Smooth muscle cell (in vitro differentiated cells): ENCODE measurements around the gene PHACTR4. TPM values are rescaled to one million over a fixed set of nuclear protein-coding genes. Genes with fewer than 3 reads are reported as not detected.

Experiments
- DNase-seq: peaks from one replicate; lab custom pipeline; 2025; ENCODE audit not compliant: unreplicated experiment; lab: John Stamatoyannopoulos, UW
- H2AFZ ChIP-seq: fragments of 200-600 bp; sonication (generic); 2 replicates; pipeline ENCODE4 v1.6.0; 2016; ENCODE audit warnings: antibody characterized with exemption, low read depth, mild to moderate bottlenecking
- H3F3A ChIP-seq: fragments of 200-600 bp; sonication (generic); 2 replicates; pipeline ENCODE4 v1.6.0; 2017; ENCODE audit warnings: antibody characterized with exemption, low read depth
- H3K27ac ChIP-seq: fragments of 200-600 bp; sonication (generic); 2 replicates; pipeline ENCODE4 v1.5.1; 2016; ENCODE audit warnings: low read depth, mild to moderate bottlenecking
- H3K27me3 ChIP-seq: fragments of 200-600 bp; sonication (generic); 2 replicates; pipeline ENCODE4 v1.6.1; 2016; ENCODE audit warnings: low read depth, mild to moderate bottlenecking
- H3K36me3 ChIP-seq: fragments of 200-600 bp; sonication (generic); 2 replicates; pipeline ENCODE4 v1.5.1; 2016; ENCODE audit warnings: low read depth
- H3K4me1 ChIP-seq: fragments of 200-600 bp; sonication (generic); 2 replicates; pipeline ENCODE4 v1.5.1; 2016; ENCODE audit warnings: low read depth
- H3K4me2 ChIP-seq: fragments of 200-600 bp; sonication (generic); 2 replicates; pipeline ENCODE4 v1.6.0; 2016; ENCODE audit warnings: mild to moderate bottlenecking
- H3K4me3 ChIP-seq: fragments of 200-600 bp; sonication (generic); 2 replicates; pipeline ENCODE4 v1.5.1; 2016; ENCODE audit warnings: mild to moderate bottlenecking
- H3K79me2 ChIP-seq: fragments of 200-600 bp; sonication (generic); 2 replicates; pipeline ENCODE4 v1.6.0; 2016; ENCODE audit warnings: low read depth, mild to moderate bottlenecking
- H3K9ac ChIP-seq: fragments of 200-600 bp; sonication (generic); 2 replicates; pipeline ENCODE4 v1.6.0; 2016; ENCODE audit warnings: low read depth
- H3K9me3 ChIP-seq: fragments of 200-600 bp; sonication (generic); replicated peaks from 2 replicates; pipeline ENCODE4 v1.5.1; 2016; ENCODE audit warnings: low read depth
- H4K20me1 ChIP-seq: fragments of 200-600 bp; sonication (generic); 2 replicates; pipeline ENCODE4 v1.6.0; 2016; ENCODE audit warnings: low read depth
- WGBS: methylation state at CpG from one replicate; pipeline ENCODE4 v1.1.7; 2016; ENCODE audit warnings: low lambda C conversion rate; 5-methylcytosine and 5-hydroxymethylcytosine counted together
- polyA plus RNA-seq: library from polyadenylated mRNA; unstranded; fragments of >200 nt; fragmentation: Nextera tagmentation; extraction: Ambion mirVana; gene quantifications from 2 replicates; pipeline ENCODE4 v1.2.1, GENCODE V29; 2016
- total RNA-seq: library from RNA; depleted of rRNA; stranded (reverse); fragments of >200 nt; gene quantifications from 2 replicates; pipeline ENCODE4 v1.2.3, GENCODE V29; 2014
- TF ChIP-seq, protein P1 (sequence below): fragments of 200-600 bp; sonication (generic); IDR thresholded peaks from 2 replicates; pipeline ENCODE4 v1.5.1; 2017; ENCODE audit warnings: borderline replicate concordance, mild to moderate bottlenecking, antibody characterized with exemption; ENCODE audit not compliant: insufficient read depth, poor library complexity, severe bottlenecking

The PHACTR4 gene
- total and polyA plus RNA-seq, 2 experiments from 2014 or later = 15.2 to 20.2 TPM

DNA sequence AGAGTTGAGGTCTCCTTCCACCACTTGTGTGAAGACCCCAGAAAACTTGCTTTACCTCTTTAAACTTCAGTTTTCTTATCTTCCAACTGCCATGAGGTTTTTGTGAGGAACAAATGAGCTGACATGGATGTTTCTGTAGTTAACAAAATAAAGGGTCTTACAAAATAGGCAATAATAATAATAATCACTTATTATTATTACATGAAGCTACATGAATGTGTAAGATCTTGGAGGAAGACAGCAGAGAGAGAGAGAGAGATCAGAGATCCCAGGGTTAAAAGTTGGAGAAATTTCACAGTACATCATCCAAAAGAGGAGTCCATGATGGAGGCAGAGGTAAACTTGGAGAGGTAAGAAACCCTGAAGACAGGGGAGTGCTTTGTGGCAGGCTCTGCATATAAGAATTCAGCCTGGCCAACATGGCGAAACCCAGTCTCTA lies 147.0 kb downstream of the PHACTR4 start:
- Histone ChIP-seq H3K4me2 (no peak overlapping the region), H3F3A (peaks cover 45% of the 10 kb centered on the region), H3K27me3 (no peaks in the 10 kb centered on the region), H3K9ac (no peak overlapping the region), H2AFZ (no peak overlapping the region), H3K36me3 (no peaks in the 10 kb centered on the region), H4K20me1 (peaks cover 70% of the 10 kb centered on the region), H3K4me1 (peaks cover 7% of the 10 kb centered on the region), H3K4me3 (no peak overlapping the region), H3K9me3 (no peaks in the 10 kb centered on the region), H3K27ac (peak overlapping the region; percentile 75), H3K79me2 (peaks cover 25% of the 10 kb centered on the region)
- TF ChIP-seq, protein P1, sequence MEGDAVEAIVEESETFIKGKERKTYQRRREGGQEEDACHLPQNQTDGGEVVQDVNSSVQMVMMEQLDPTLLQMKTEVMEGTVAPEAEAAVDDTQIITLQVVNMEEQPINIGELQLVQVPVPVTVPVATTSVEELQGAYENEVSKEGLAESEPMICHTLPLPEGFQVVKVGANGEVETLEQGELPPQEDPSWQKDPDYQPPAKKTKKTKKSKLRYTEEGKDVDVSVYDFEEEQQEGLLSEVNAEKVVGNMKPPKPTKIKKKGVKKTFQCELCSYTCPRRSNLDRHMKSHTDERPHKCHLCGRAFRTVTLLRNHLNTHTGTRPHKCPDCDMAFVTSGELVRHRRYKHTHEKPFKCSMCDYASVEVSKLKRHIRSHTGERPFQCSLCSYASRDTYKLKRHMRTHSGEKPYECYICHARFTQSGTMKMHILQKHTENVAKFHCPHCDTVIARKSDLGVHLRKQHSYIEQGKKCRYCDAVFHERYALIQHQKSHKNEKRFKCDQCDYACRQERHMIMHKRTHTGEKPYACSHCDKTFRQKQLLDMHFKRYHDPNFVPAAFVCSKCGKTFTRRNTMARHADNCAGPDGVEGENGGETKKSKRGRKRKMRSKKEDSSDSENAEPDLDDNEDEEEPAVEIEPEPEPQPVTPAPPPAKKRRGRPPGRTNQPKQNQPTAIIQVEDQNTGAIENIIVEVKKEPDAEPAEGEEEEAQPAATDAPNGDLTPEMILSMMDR = no peak
- DNase-seq = no peak
- 100% methylated on average over 1 of the region's 1 CpG for WGBS

DNA sequence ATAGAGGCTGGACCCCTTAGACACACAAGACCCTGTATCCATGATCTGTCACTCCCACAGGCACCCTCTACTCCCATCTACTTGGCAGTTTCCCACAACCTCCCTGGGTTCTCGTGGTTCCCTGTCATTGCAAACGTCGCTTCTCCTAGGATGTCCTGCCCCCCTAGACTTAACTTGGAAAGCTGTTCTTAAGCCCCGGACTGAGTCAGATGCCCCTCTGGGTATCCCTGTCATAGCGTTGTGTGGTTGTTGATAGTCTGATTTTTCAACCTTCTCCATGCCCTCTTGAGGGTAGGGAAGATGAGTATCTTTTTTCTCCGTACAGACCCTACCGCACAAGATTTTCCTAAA lies 148.1 kb downstream of the PHACTR4 start:
- Histone ChIP-seq H3K9me3 (no peaks in the 10 kb centered on the region), H3K27me3 (no peaks in the 10 kb centered on the region), H3K9ac (peak overlapping the region; percentile 85), H2AFZ (no peak overlapping the region), H3K4me2 (peak overlapping the region; percentile 99), H3K4me1 (peaks cover 7% of the 10 kb centered on the region), H3K79me2 (peaks cover 35% of the 10 kb centered on the region), H3K36me3 (no peaks in the 10 kb centered on the region), H4K20me1 (peaks cover 65% of the 10 kb centered on the region), H3F3A (peaks cover 40% of the 10 kb centered on the region), H3K4me3 (peak overlapping the region; percentile 92), H3K27ac (peak overlapping the region; percentile 75)
- 18% methylated on average over 7 of the region's 7 CpGs for WGBS
- peak; percentile 48 for DNase-seq
- TF ChIP-seq, protein P1 = no peak

DNA sequence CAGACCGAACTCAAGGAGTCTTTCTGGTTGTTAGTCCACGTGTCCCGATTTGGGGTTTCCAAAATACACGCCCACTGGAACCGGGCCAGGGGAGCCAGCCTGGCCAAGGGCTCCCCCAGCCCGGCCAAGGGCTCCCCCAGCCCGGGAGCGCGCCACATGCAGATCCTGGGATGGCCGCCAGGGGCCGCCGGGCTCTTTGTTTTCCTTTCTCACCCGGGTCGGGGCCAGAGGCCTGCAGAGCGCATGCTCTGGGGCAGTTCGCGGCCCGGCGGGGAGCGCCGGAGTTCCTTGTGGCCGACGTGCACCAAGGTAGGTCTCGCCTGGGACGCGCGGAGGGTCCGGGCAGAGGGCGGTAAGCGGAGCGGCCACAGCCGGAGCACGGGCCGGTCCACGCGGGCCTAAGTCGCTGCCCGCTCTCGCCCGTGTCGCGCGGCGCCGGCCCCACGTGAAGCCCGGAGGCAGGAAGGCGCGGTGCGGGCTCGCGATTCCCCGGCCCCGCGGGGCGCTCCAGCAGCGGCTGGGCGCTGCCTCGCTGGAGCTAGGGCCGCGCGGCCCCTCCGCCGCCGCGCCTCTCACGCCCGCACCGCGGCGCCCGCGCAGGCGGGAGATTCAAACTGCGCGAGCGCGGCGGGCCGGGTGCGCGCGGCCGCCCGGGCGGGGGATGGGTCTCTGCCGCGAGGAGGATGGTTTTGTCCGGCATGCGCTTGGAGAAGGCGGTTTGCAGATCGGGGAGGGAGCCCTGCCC lies 148.6 kb downstream of the PHACTR4 start:
- TF ChIP-seq, protein P1 = peak; percentile 99
- Histone ChIP-seq H3K36me3 (no peaks in the 10 kb centered on the region), H3K4me2 (peak overlapping the region; percentile 99), H3K4me3 (peak overlapping the region; percentile 92), H3K9me3 (no peaks in the 10 kb centered on the region), H3K27me3 (no peaks in the 10 kb centered on the region), H3F3A (peaks cover 35% of the 10 kb centered on the region), H3K79me2 (peaks cover 35% of the 10 kb centered on the region), H3K4me1 (peaks cover 7% of the 10 kb centered on the region), H2AFZ (no peak overlapping the region), H4K20me1 (peaks cover 60% of the 10 kb centered on the region), H3K27ac (peak overlapping the region; percentile 75), H3K9ac (peak overlapping the region; percentile 85)
- DNase-seq = peak; percentile 82
- 2% methylated on average over 91 of the region's 92 CpGs for WGBS
